ENCODE measurements around the gene TGM4.

TGM4 gene

GRCh38 chr3:44932271-44932670 lies 57.9 kb downstream of the TGM4 start:
- TF ChIP-seq ZFP3 (CRISPR knock-in tag; IDR thresholded peaks at IDR 0.05) (no peak), POU6F1 (CRISPR knock-in tag; IDR thresholded peaks at IDR 0.05; ENCODE audit: borderline replicate concordance, low read depth) (no peak), CREB5 (CRISPR knock-in tag; IDR thresholded peaks at IDR 0.05; ENCODE audit: low read depth) (no peak), TCF4 (CRISPR knock-in tag; IDR thresholded peaks at IDR 0.05; ENCODE audit: borderline replicate concordance) (no peak), GLIS3 (CRISPR knock-in tag; IDR thresholded peaks at IDR 0.05) (no peak), PPARA (CRISPR knock-in tag; IDR thresholded peaks at IDR 0.05; ENCODE audit: borderline replicate concordance) (no peak), CSDC2 (CRISPR knock-in tag; IDR thresholded peaks at IDR 0.05) (no peak), BACH2 (CRISPR knock-in tag; IDR thresholded peaks at IDR 0.05; ENCODE audit: borderline replicate concordance) (no peak), RARB (CRISPR knock-in tag; IDR thresholded peaks at IDR 0.05) (no peak), CSRNP3 (CRISPR knock-in tag; IDR thresholded peaks at IDR 0.05) (no peak), ZNF8 (CRISPR knock-in tag; IDR thresholded peaks at IDR 0.05) (no peak), TSHZ2 (CRISPR knock-in tag; IDR thresholded peaks at IDR 0.05) (no peak), ISL1 (CRISPR knock-in tag; IDR thresholded peaks at IDR 0.05) (no peak), ARNTL (CRISPR knock-in tag; IDR thresholded peaks at IDR 0.05; ENCODE audit: borderline replicate concordance, low read depth) (no peak)
- no peak for ATAC-seq

GRCh38 chr3:44932986-44933944 lies 58.9 kb downstream of the TGM4 start:
- TF ChIP-seq ZNF8 (CRISPR knock-in tag; IDR thresholded peaks at IDR 0.05) (no peak), ISL1 (CRISPR knock-in tag; IDR thresholded peaks at IDR 0.05) (no peak), PATZ1 (CRISPR knock-in tag; IDR thresholded peaks at IDR 0.05; ENCODE audit: borderline replicate concordance) (no peak), RARB (CRISPR knock-in tag; IDR thresholded peaks at IDR 0.05) (no peak), ZNF70 (CRISPR knock-in tag; IDR thresholded peaks at IDR 0.05) (no peak), TOX (CRISPR knock-in tag; IDR thresholded peaks at IDR 0.05; ENCODE audit: borderline replicate concordance) (no peak), POU6F1 (CRISPR knock-in tag; IDR thresholded peaks at IDR 0.05; ENCODE audit: borderline replicate concordance, low read depth) (no peak), ZC3H10 (CRISPR knock-in tag; IDR thresholded peaks at IDR 0.05) (no peak), ZNF565 (CRISPR knock-in tag; conservative IDR thresholded peaks at IDR 0.05; ENCODE audit: low read depth) (no peak), GLIS3 (CRISPR knock-in tag; IDR thresholded peaks at IDR 0.05) (no peak), TCF4 (CRISPR knock-in tag; IDR thresholded peaks at IDR 0.05; ENCODE audit: borderline replicate concordance) (no peak), SNAI2 (CRISPR knock-in tag; IDR thresholded peaks at IDR 0.05) (no peak), TSHZ2 (CRISPR knock-in tag; IDR thresholded peaks at IDR 0.05) (no peak)
- ATAC-seq, result no peak

Measured in SK-N-SH treated with all-trans-retinoic acid at 6 μM for 48 hours (cell line).